GM23248 (cell line): ENCODE measurements around the gene MECP2.

Source experiments
- EZH2 ChIP-seq: fragments of 200-600 bp; sonication (generic); IDR thresholded peaks from 2 replicates; pipeline ENCODE4 v1.6.1; 2018; ENCODE audit warnings: antibody characterized with exemption, mild to moderate bottlenecking; ENCODE audit not compliant: insufficient read depth, poor library complexity, severe bottlenecking
- EZH2phosphoT487 ChIP-seq: fragments of 200-600 bp; sonication (generic); IDR thresholded peaks from 2 replicates; pipeline ENCODE4 v1.6.1; 2018; ENCODE audit warnings: antibody characterized with exemption, moderate library complexity, mild to moderate bottlenecking, low read depth; ENCODE audit not compliant: insufficient read depth

DNA sequence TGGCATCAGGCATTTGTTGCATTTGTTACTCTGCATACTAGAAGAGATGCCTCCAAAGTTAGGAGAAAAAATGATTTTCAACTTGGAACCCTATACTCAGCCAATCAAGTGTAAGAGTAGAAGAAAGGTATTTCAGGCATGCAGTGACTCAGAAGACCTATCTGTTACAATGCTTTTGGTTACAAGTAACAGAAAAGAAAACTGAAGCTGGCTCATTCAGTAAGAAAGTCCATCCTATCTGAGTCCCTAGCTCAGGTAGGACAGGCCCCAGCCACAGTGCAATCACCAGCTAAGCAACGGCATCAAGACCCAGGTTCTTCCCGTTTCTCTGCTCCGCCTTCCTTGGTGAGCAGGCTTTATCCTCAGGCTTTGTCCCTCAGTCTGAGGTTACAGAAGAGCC lies 23.3 kb downstream of the MECP2 start:
- TF ChIP-seq EZH2 (no peak), EZH2phosphoT487 (no peak)
